Effector memory CD4-positive, alpha-beta T cell (primary cell): ENCODE measurements around the gene PTPN3.

Source experiments
- DNase-seq, 3 donors: peaks; one replicate each; pipeline ENCODE4 v3.0.0-alpha.2; 2020
- H3K27ac ChIP-seq: 2 replicates; pipeline ENCODE4 v1.7.0; 2013; ENCODE audit warnings: mild to moderate bottlenecking, low read length, moderate library complexity; ENCODE audit not compliant: insufficient read depth, poor library complexity, severe bottlenecking
- H3K27me3 ChIP-seq: replicated peaks from 2 replicates; pipeline ENCODE4 v1.7.0; 2013; ENCODE audit warnings: mild to moderate bottlenecking, low read length; ENCODE audit not compliant: insufficient read depth, control insufficient read depth, poor library complexity, severe bottlenecking
- H3K36me3 ChIP-seq: 2 replicates; pipeline ENCODE4 v1.7.0; 2013; ENCODE audit warnings: mild to moderate bottlenecking, low read length, moderate library complexity; ENCODE audit not compliant: control insufficient read depth, insufficient read depth
- H3K4me1 ChIP-seq: 2 replicates; pipeline ENCODE4 v1.7.0; 2013; ENCODE audit warnings: low read length, mild to moderate bottlenecking; ENCODE audit not compliant: control insufficient read depth, insufficient read depth, poor library complexity, severe bottlenecking
- H3K4me3 ChIP-seq: 2 replicates; pipeline ENCODE4 v1.7.0; 2013; ENCODE audit warnings: low read length, low read depth, mild to moderate bottlenecking; ENCODE audit not compliant: insufficient read depth, poor library complexity, severe bottlenecking
- H3K9me3 ChIP-seq: 2 replicates; pipeline ENCODE4 v1.7.0; 2013; ENCODE audit warnings: mild to moderate bottlenecking, low read length, moderate library complexity; ENCODE audit not compliant: control insufficient read depth

PTPN3 gene

DNA sequence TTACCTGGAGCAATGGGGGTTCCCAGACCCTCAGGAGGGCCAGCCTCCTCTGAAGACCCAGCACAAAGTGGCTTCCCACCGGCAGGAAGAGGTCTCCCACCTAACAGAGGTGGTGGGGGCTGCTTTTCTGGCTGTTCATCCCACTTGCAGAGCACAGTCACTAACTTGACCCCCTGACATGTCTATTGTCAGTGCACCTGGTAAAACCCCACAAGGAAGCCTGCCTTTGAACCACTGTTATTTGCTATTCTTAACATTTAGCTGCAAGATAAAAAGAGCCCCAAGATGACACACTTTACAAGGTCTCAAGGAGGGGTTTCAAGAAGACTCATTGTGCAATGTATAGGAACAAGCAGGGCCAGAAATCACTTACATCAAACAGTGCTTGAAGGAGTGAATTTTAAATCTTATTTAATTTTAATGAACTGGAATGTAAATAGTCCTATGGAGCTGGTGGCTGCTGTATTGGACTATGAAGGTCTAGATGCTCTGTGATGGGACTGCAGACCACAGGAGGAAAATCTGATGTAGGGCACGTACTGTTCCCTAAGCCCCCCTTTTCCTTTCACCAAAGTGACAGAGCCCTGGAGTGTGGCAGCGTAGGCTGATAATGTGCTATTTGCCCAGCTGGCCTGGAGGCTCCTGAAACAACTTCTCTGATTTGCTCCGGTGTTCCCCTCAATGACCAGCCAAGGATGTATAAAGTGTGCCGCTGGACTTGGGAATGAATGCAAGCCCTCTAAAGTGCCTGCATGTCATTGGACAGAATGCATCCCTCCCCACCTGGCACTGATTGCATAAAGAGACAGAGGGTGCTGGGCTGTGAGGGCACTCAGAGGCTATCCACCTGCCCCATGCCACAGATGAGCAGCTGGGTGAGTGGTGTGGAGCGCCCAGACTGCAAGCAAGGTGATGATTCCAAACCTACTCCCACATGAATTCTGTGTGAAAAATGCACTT lies 80.2 kb downstream of the PTPN3 start:
- no peaks in the 10 kb centered on the region for H3K36me3 ChIP-seq
- H3K27ac ChIP-seq, result no peak overlapping the region
- DNase-seq, result no peak
- H3K9me3 ChIP-seq, result no peaks in the 10 kb centered on the region
- no peaks in the 10 kb centered on the region for H3K27me3 ChIP-seq
- H3K4me1 ChIP-seq, result no peaks in the 10 kb centered on the region
- no peak overlapping the region for H3K4me3 ChIP-seq

DNA sequence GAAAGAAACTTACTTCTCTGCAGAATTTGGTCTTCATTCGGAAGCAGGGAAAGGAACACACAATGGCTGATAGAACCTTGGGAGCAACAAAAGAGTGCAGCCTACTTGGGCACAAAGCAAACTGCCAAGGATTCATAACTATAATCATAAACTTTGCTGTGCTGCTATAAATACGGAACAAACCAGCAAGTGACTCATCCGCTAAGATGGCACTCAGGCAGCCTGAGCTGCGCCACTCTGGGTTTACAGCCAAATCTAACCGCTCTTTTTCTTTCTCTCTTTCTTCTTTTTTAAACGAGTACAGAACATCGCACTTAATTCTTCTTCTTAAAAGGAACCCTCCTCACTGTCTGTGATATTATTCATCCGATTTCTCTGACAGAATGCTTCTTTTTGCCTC lies 81.1 kb downstream of the PTPN3 start:
- no peak for DNase-seq
- Histone ChIP-seq H3K27ac (no peak overlapping the region), H3K9me3 (no peaks in the 10 kb centered on the region), H3K36me3 (no peaks in the 10 kb centered on the region), H3K27me3 (no peaks in the 10 kb centered on the region), H3K4me3 (no peak overlapping the region), H3K4me1 (no peaks in the 10 kb centered on the region)

DNA sequence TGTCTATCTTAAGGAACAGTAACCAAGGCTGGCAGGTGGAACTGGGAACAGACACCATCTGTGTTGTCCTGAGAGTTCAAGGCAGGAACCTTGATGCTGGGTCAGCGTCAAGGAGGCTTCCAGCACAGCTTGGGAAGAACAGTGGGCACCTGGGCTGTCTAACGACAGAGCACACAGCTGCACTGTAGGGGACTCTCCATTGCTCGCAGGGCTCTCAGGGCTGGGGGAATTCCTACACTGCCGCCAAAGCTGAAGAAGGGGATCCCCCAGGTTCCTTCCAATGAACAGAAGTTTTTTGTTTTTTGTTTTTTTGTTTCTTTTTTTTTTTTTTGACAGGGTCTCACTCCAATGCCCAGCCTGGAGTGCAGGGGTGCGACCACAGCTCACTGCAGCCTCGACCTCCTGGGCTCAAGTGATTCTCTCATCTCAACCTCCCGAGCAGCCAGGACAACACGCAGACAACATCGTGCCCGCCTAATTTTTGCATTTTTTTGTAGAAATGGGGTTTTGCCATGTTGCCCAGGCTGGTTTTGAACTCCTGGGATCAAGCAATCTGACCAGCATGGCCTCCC lies 81.9 kb downstream of the PTPN3 start:
- Histone ChIP-seq H3K36me3 (no peaks in the 10 kb centered on the region), H3K27me3 (no peaks in the 10 kb centered on the region), H3K4me1 (no peaks in the 10 kb centered on the region), H3K9me3 (no peaks in the 10 kb centered on the region), H3K4me3 (no peak overlapping the region), H3K27ac (no peak overlapping the region)
- DNase-seq, result no peak

DNA sequence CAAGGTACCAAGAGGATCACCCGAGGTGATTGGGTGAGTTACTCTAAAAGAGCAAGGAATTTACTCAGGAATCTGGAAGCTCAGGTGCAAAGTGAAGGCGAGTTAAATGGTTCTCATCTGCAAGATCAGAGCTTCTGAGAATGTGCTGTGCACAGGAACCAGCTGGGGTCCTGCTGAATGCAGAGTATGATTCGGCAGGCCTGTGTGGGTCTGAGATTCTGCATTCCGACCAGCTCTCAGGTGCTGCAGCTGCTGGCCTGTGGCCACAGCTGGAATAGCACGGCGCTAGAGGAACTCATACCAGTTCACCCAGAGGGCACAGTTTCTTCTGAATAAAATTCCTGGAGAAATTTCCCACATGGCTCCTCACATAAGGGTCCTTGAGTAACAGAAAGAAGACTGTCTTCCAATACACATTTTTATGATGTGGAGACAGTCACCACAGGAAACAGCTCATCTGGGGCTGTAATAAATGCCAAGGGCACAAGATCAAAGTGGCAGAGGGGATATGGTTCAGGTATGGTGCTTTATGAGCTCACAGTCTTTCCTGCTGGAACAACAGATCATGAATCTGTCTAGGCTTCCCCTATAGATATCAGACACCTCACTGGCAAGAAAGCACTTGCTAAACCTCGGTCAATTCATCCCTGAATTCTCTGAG lies 83.9 kb downstream of the PTPN3 start:
- H3K4me1 ChIP-seq, result no peaks in the 10 kb centered on the region
- no peak overlapping the region for H3K4me3 ChIP-seq
- H3K36me3 ChIP-seq, result no peaks in the 10 kb centered on the region
- H3K9me3 ChIP-seq, result no peaks in the 10 kb centered on the region
- no peaks in the 10 kb centered on the region for H3K27me3 ChIP-seq
- DNase-seq, result no peak
- no peak overlapping the region for H3K27ac ChIP-seq

DNA sequence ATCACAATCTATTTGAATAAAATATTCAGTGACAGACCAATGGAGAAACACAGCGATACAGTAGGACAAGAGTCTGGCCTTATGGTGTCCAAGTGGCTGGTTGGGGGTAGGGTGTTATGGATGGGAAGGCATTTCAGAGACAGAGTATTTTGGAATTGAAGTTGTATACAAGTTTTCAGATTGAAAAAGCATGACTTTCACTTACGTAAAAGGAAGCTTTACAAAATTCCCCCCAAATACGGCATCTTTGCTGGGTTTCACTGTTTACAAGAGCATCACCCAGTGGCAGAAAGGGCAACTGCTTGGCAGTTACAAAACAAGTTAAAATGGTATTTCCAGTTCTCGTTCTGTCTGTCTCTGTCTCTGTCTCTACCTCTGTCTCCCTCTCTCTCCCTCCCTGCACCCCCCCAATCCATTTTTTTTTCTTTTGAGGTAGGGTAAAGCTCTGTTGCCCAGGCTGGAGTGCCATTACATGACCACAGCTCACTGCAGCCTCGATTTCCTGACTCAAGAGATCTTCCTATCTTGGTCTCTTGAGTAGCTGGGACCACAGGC lies 86.2 kb downstream of the PTPN3 start:
- Histone ChIP-seq H3K9me3 (no peaks in the 10 kb centered on the region), H3K36me3 (no peaks in the 10 kb centered on the region), H3K27me3 (no peaks in the 10 kb centered on the region), H3K4me1 (no peaks in the 10 kb centered on the region), H3K4me3 (no peak overlapping the region), H3K27ac (no peak overlapping the region)
- no peak for DNase-seq

DNA sequence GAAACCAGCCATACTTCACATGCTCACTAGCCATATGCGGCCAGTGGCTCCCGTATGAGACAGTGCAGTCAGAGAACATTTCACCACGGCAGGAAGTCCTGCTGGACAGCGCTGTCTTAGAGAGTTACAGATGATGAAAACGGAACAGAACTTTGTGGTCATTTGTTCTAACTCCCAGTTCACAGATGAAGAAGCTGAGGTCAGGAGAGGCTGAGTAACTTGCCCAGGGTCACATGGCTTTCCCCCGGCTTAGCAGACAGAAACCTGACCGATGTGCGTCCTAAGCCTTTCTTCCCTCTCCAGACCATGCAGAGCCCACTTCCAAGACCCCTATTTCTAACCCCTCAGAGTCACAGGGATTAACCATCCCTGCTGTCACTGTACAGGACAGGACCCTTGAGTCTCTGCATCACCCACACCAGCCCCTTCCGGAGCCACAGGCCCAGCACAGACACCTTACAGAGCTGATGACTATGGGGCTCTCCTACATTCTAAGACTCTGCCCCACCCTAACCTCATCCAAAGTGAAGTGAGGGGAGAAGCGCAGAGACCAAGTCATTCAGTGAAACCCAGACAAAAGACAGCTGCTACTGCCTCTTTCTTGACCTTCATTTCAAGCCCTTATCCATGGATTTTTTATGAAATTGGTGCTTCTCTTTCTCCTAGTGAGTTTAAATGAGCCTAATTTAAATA lies 86.9 kb downstream of the PTPN3 start:
- no peak overlapping the region for H3K27ac ChIP-seq
- no peaks in the 10 kb centered on the region for H3K4me1 ChIP-seq
- no peaks in the 10 kb centered on the region for H3K27me3 ChIP-seq
- no peaks in the 10 kb centered on the region for H3K9me3 ChIP-seq
- no peak overlapping the region for H3K4me3 ChIP-seq
- no peaks in the 10 kb centered on the region for H3K36me3 ChIP-seq
- DNase-seq, result no peak

DNA sequence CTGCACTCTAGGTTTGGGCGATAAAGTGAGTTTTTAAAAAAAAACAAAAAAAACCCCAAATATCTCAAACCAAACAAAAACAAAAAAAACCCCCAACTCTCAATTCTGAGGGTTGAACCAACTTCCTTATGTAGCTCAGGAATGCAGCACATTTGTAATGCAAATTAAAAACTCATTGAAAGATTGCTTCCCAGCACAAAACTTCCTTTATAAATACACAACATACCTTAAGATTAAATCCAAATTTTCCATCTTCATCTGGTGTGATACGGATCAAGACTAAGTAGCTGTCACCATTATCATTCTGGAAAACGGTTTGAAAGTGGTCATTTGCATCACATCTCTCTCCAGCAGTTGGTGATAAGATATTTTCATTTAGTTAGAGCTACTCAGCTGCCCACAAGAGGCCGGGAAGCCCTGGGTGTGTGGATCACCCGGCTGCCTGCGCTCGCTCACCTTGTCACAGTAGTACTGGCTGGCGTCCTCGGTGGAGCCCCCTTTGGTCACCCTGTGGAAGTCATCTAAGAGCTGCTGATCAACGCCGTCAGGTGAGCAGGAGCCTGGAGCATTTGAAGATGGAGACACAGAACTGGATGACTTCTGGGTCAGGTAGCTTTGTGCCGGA lies 88.2 kb downstream of the PTPN3 start:
- no peak overlapping the region for H3K27ac ChIP-seq
- H3K36me3 ChIP-seq, result no peaks in the 10 kb centered on the region
- no peak for DNase-seq
- H3K4me3 ChIP-seq, result no peak overlapping the region
- no peaks in the 10 kb centered on the region for H3K4me1 ChIP-seq
- H3K9me3 ChIP-seq, result no peaks in the 10 kb centered on the region
- no peaks in the 10 kb centered on the region for H3K27me3 ChIP-seq

DNA sequence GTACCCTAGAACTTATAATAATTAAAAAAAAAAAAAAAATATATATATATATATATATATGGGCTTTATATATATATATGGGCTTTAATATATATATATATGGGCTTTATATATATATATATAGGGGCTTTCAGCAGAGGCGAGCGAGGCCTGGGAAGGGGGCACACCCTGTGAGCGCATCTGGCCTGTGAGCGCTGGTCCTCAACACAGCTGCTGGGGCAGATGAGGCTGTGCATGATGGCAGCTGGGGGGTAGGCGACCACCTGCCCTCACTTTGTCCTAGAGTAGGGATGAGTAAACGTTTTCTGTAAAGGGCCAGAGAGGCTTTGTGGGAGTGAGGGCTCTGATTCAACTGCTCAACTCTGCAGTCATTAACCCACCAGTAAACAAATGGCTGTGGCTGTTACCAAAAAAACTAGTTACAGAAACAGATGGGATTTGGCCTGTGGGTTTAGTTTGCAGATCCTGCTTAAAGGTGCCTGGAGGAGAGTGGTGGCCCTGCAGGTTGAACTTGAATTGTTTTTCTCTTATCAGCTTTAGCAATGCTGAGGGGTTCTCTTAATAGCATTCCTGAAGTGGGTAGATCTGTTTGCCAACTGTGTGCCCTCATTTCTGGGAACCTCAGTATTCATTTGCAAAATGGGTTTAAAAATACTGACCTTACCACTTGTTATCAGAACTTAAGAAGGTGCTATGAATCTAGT lies 89.2 kb downstream of the PTPN3 start:
- Histone ChIP-seq H3K4me1 (no peaks in the 10 kb centered on the region), H3K36me3 (no peaks in the 10 kb centered on the region), H3K4me3 (no peak overlapping the region), H3K27me3 (no peaks in the 10 kb centered on the region), H3K27ac (no peak overlapping the region), H3K9me3 (no peaks in the 10 kb centered on the region)
- no peak for DNase-seq

DNA sequence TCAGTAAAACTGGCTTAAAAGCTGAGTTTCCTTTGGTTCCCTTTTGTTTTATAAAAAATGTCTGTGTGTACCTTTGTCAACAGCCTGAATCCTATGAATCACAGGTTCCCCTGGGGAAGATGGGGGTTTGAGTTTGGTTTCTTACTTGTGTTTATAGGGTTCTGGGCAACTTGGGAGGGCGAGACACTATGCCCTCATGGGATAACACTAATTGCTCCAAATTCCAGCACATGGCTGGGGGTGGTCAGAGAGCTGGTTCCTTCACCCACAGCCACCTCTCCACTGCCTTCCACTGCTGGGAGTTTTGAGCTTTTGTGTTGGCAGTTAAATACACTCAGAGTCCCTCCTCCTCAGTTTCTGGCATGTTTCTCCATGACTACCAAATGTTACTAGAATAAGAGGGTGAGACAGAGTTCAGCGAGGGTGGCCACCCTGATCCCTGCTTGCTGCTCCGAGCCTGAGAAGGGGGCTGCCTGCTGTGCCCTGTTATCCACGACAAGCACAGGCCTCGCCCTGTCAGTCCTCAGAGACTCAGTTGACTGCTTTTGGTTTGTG lies 94.3 kb downstream of the PTPN3 start:
- Histone ChIP-seq H3K27ac (no peak overlapping the region), H3K4me3 (no peak overlapping the region), H3K4me1 (no peaks in the 10 kb centered on the region), H3K9me3 (no peaks in the 10 kb centered on the region), H3K36me3 (no peaks in the 10 kb centered on the region), H3K27me3 (no peaks in the 10 kb centered on the region)
- no peak for DNase-seq
